HuH-7.5 (cell line): ENCODE results near the gene GPN2.
"Not testable (repeated sequence)": the region's sequence is repeated elsewhere in the genome, so short reads cannot be mapped to it uniquely, and the experiment has no call there.

Experiments used
- DNase-seq: peaks from one replicate; pipeline ENCODE4 v3.0.0; 2011; ENCODE audit warnings: low spot score

GPN2 gene

GRCh38 chr1:26900815-26901511 is 10.9 kb upstream of the GPN2 start:
- DNase-seq, result no peak

- peak; percentile 74 for DNase-seq
These were observed 10.1 kb upstream of the GPN2 start, which contains the start of gene GPATCH3 for GRCh38 chr1:26900001-26900814. Gene GPATCH3, minus strand, starts transcription at chr1:26900467. Its CDS starts 25 bp downstream, at chr1:26900442.

- DNase-seq, result no peak
These were observed 7.3 kb upstream of the GPN2 start for GRCh38 chr1:26897351-26897750.

- DNase-seq, result no peak
These were observed 4.2 kb upstream of the GPN2 start for GRCh38 chr1:26894263-26894662.

GRCh38 chr1:26890467-26890796 is 349 bp upstream of the GPN2 start:
- peak; percentile 42 for DNase-seq

GRCh38 chr1:26888231-26888630 is 1.9 kb downstream of the GPN2 start:
- DNase-seq, result no peak

- no peak for DNase-seq
These were observed 3.0 kb downstream of the GPN2 start for GRCh38 chr1:26887125-26887524.

- no peak for DNase-seq
These were observed 7.2 kb downstream of the GPN2 start for GRCh38 chr1:26882696-26883463.

GRCh38 chr1:26881611-26882010 is 8.5 kb downstream of the GPN2 start:
- not testable (repeated sequence) for DNase-seq

- DNase-seq, result no peak
These were observed 10.3 kb downstream of the GPN2 start for GRCh38 chr1:26879793-26880192.

- DNase-seq, result no peak
These were observed 12.8 kb downstream of the GPN2 start for GRCh38 chr1:26877326-26877725.

GRCh38 chr1:26874896-26875295 is 15.2 kb downstream of the GPN2 start:
- DNase-seq, result no peak

- DNase-seq, result not testable (repeated sequence)
These were observed 17.0 kb downstream of the GPN2 start for GRCh38 chr1:26873097-26873496.

- peak; percentile 83 for DNase-seq
These were observed 25.2 kb downstream of the GPN2 start for GRCh38 chr1:26864610-26865480.

- no peak for DNase-seq
These were observed 26.4 kb downstream of the GPN2 start for GRCh38 chr1:26863685-26864077.

- DNase-seq, result peak; percentile 60
These were observed 27.1 kb downstream of the GPN2 start, which contains the start of gene SFN for GRCh38 chr1:26862781-26863684. Gene SFN, plus strand, starts transcription at chr1:26863149. Its CDS starts 64 bp downstream, at chr1:26863213.

GRCh38 chr1:26861889-26862378 is 28.1 kb downstream of the GPN2 start:
- DNase-seq, result no peak

GRCh38 chr1:26861286-26861701 is 28.8 kb downstream of the GPN2 start:
- DNase-seq, result no peak

GRCh38 chr1:26858891-26859640 is 31.0 kb downstream of the GPN2 start:
- DNase-seq, result no peak

- no peak for DNase-seq
These were observed 31.9 kb downstream of the GPN2 start for GRCh38 chr1:26858160-26858559.
